Lung (tissue), 12 donors: Measurements from ENCODE around the gene COX15. TPM values are rescaled to one million over a fixed set of nuclear protein-coding genes. Genes with fewer than 3 reads are reported as not detected.

Source experiments
- ATAC-seq: fragments of 200-7000 bp; cut with Tn5 transposase; one replicate; pipeline ENCODE4 v1.9.1; 2020; ENCODE audit warnings: moderate number of reproducible peaks; ENCODE audit not compliant: insufficient read depth, low FRiP score
- DNase-seq, 3 donors: peaks; one replicate each; pipeline ENCODE4 v3.0.0-alpha.2; 2013 to 2017
- H3K27ac ChIP-seq, 2 donors: one replicate each; pipeline ENCODE4 v1.5.1; 2013; ENCODE audit warnings: mild to moderate bottlenecking in 2 of 2, moderate library complexity in 2 of 2, control low read depth in 1 of 2, inconsistent platforms in 1 of 2, low read depth in 1 of 2, low read length in 1 of 2
- H3K27me3 ChIP-seq, 3 donors: one replicate each; pipeline ENCODE4 v1.5.1; 2013; ENCODE audit warnings: low read length in 2 of 3; ENCODE audit not compliant: control insufficient read depth in 3 of 3, insufficient read depth in 3 of 3
- H3K36me3 ChIP-seq, 4 donors: one replicate each; pipeline ENCODE4 v1.5.1; 2013; ENCODE audit warnings: low read length in 4 of 4, mild to moderate bottlenecking in 1 of 4, moderate library complexity in 1 of 4; ENCODE audit not compliant: control insufficient read depth in 4 of 4, insufficient read depth in 4 of 4
- H3K4me1 ChIP-seq, 5 donors: one replicate each; pipeline ENCODE4 v1.5.1; 2013; ENCODE audit warnings: low read length in 5 of 5, mild to moderate bottlenecking in 2 of 5, moderate library complexity in 1 of 5; ENCODE audit not compliant: control insufficient read depth in 5 of 5, insufficient read depth in 5 of 5
- H3K4me3 ChIP-seq: one replicate; pipeline ENCODE4 v1.5.1; 2013; ENCODE audit warnings: mild to moderate bottlenecking, control low read depth, moderate library complexity
- H3K9ac ChIP-seq, 2 donors: one replicate each; pipeline ENCODE4 v1.5.1; 2013; ENCODE audit warnings: low read length in 2 of 2, control low read depth in 1 of 2; ENCODE audit not compliant: insufficient read depth in 1 of 2
- H3K9me3 ChIP-seq, 4 donors: one replicate each; pipeline ENCODE4 v1.5.1; 2013; ENCODE audit warnings: low read length in 3 of 4, mild to moderate bottlenecking in 1 of 4, moderate library complexity in 1 of 4; ENCODE audit not compliant: control insufficient read depth in 4 of 4, insufficient read depth in 3 of 4
- CTCF ChIP-seq: IDR thresholded peaks from 2 replicates; pipeline ENCODE4 v1.5.1; 2012; ENCODE audit warnings: mild to moderate bottlenecking; ENCODE audit errors: control extremely low read depth, extremely low read depth
- WGBS, 2 donors: extraction: QIAGEN DNeasy Blood & Tissue Kit; methylation state at CpG; one replicate each; pipeline ENCODE4 v1.1.7; 2013; 5-methylcytosine and 5-hydroxymethylcytosine counted together
- polyA plus RNA-seq, 2 donors: library from polyadenylated mRNA; stranded (reverse); fragments of 200-250 nt; gene quantifications; one replicate each; pipeline ENCODE4 v1.2.1, GENCODE V29; 2013
- total RNA-seq, 2 donors: library from RNA; depleted of rRNA in 1 of 2; stranded (reverse); fragments of >200 nt in 1 of 2; gene quantifications; one replicate each; pipeline ENCODE4 v1.2.1, GENCODE V29; 2014 to 2021
- donor health status: control.
- donor health status: control.
- donor health status: Bipolar disorder and iron deficiency.
- donor health status: healthy.
- donor health status: DM: yes; HTN: yes; CAD: no.

Gene COX15
- total and polyA plus RNA-seq, 4 donors, result 13.5 to 37.7 (median 26.6) TPM

GRCh38 chr10:99708428-99709012, 23.4 kb downstream of the COX15 start:
- DNase-seq (peak in 2 of 3 donors; percentile 5 to 9), ATAC-seq (no peak)
- H3K36me3 ChIP-seq, result peaks cover 9 to 24% (median 21%) of the 10 kb centered on the region in 4 donors
- no peaks in the 10 kb centered on the region for H3K27me3 ChIP-seq
- no peak overlapping the region for H3K9ac ChIP-seq
- no peaks in the 10 kb centered on the region for H3K9me3 ChIP-seq
- TF ChIP-seq CTCF, result no peak
- no peak overlapping the region for H3K27ac ChIP-seq
- no peak overlapping the region for H3K4me3 ChIP-seq
- peaks cover 0 to 5% (median 0%) of the 10 kb centered on the region in 5 donors for H3K4me1 ChIP-seq
- 91 to 93% methylated on average over 1 of the region's 1 CpG for WGBS, 2 donors

- Histone ChIP-seq H3K9me3 (no peaks in the 10 kb centered on the region), H3K27ac (no peak overlapping the region)
- WGBS, 2 donors, result 91 to 95% methylated on average over 4 of the region's 4 CpGs
Observed at GRCh38 chr10:99700649-99701048, 31.3 kb downstream of the COX15 start.

DNA sequence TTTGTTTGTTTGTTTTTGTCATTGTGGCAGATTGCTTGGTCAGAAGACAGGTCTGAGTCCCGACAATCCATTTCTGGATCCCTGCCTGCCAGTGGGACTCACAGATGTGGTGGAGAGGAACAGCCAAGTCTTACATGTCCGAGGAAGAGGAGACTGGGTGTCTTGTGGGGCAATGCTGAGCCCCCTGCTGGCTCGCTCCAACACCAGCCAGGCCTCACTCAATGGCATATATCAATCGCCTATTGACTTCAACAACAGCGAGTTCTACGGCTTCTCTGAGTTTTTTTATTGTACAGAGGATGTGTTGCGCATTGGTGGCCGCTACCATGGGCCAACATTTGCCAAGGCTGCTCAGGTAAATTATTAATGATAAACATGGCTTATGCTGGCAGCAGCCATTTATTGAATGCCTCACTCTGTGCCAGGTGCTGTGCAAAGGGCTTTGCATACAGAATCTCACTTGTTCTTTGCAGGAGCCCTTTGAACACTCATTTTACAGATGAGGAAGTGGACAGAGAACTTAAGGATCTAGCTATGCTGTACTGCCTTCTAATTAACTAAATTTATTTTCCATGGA, 33.3 kb downstream of the COX15 start:
- H3K4me1 ChIP-seq, result no peaks in the 10 kb centered on the region
- 86 to 91% methylated on average over 8 of the region's 8 CpGs for WGBS, 2 donors
- no peaks in the 10 kb centered on the region for H3K9me3 ChIP-seq
- H3K4me3 ChIP-seq, result no peak overlapping the region
- DNase-seq (no peak), ATAC-seq (no peak)
- H3K36me3 ChIP-seq, result peaks cover 19 to 34% (median 28%) of the 10 kb centered on the region in 4 donors
- no peak overlapping the region for H3K27ac ChIP-seq
- no peaks in the 10 kb centered on the region for H3K27me3 ChIP-seq
- H3K9ac ChIP-seq, result no peak overlapping the region
- TF ChIP-seq CTCF, result no peak

More at GRCh38 chr10:99700649-99701048, 31.3 kb downstream of the COX15 start:
- Histone ChIP-seq H3K4me3 (no peak overlapping the region), H3K4me1 (no peaks in the 10 kb centered on the region), H3K36me3 (peaks cover 19 to 45% (median 38%) of the 10 kb centered on the region in 4 donors), H3K9ac (no peak overlapping the region), H3K27me3 (no peaks in the 10 kb centered on the region)
- TF ChIP-seq CTCF, result no peak
- ATAC-seq (no peak), DNase-seq (no peak)

- no peak for ATAC-seq
- WGBS, 2 donors, result 87 to 95% methylated on average over 6 of the region's 6 CpGs
Observed at GRCh38 chr10:99695761-99696160, 36.2 kb downstream of the COX15 start.

More at GRCh38 chr10:99695761-99696160, 36.2 kb downstream of the COX15 start:
- Histone ChIP-seq H3K9ac (no peak overlapping the region), H3K9me3 (no peaks in the 10 kb centered on the region), H3K36me3 (peaks cover 19 to 36% (median 24%) of the 10 kb centered on the region in 4 donors), H3K4me3 (no peak overlapping the region), H3K4me1 (no peaks in the 10 kb centered on the region), H3K27me3 (no peaks in the 10 kb centered on the region), H3K27ac (no peak overlapping the region)
- DNase-seq, result no peak
- no peak for TF ChIP-seq CTCF
